ENCODE results near the gene MAP6D1. TPM values are rescaled to one million over a fixed set of nuclear protein-coding genes. Genes with fewer than 3 reads are reported as not detected.

MAP6D1 gene
- total RNA-seq, 2 donors from 2014 or later: 17.3 to 22.3 TPM

DNA sequence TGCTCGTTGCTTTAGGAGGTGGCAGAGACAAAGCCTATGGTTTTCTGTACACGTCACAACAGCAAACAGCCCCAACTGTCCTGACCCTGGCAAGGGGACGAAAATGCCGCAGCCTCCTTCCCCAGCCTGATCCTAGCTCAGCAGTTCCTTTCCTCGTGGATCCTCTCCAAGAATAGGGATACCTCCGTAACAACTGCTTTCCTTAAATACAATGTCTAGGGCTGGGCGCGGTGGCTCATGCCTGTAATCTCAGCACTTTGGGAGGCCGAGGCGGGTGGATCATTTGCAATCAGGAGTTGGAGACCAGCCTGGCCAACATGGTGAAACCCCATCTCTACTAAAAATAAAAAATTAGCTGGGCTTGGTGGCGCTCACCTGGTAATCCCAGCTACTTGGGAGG, 17.0 kb downstream of the MAP6D1 start:
- H3K4me1 ChIP-seq (replicated peaks): peaks cover 2% of the 10 kb centered on the region
- no peaks in the 10 kb centered on the region for H3K9me3 ChIP-seq
- intact Hi-C loops (cut with DNase I): no loop called here
- no peaks in the 10 kb centered on the region for H3K27me3 ChIP-seq (replicated peaks; ENCODE audit: insufficient read depth)
- H3K27ac ChIP-seq: no peak overlapping the region
- 94% methylated on average over 11 of the region's 11 CpGs for WGBS
- no peak for DNase-seq (ENCODE audit: low spot score)
- H3K36me3 ChIP-seq: peaks cover 3 to 8% of the 10 kb centered on the region in 2 donors
- TF ChIP-seq, protein P1, sequence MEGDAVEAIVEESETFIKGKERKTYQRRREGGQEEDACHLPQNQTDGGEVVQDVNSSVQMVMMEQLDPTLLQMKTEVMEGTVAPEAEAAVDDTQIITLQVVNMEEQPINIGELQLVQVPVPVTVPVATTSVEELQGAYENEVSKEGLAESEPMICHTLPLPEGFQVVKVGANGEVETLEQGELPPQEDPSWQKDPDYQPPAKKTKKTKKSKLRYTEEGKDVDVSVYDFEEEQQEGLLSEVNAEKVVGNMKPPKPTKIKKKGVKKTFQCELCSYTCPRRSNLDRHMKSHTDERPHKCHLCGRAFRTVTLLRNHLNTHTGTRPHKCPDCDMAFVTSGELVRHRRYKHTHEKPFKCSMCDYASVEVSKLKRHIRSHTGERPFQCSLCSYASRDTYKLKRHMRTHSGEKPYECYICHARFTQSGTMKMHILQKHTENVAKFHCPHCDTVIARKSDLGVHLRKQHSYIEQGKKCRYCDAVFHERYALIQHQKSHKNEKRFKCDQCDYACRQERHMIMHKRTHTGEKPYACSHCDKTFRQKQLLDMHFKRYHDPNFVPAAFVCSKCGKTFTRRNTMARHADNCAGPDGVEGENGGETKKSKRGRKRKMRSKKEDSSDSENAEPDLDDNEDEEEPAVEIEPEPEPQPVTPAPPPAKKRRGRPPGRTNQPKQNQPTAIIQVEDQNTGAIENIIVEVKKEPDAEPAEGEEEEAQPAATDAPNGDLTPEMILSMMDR (IDR thresholded peaks at IDR 0.05): no peak
- no peak for TF ChIP-seq POLR2AphosphoS5 (IDR thresholded peaks at IDR 0.05)
- TF ChIP-seq POLR2A (IDR thresholded peaks at IDR 0.05): no peak
- no peak overlapping the region for H3K4me3 ChIP-seq

DNA sequence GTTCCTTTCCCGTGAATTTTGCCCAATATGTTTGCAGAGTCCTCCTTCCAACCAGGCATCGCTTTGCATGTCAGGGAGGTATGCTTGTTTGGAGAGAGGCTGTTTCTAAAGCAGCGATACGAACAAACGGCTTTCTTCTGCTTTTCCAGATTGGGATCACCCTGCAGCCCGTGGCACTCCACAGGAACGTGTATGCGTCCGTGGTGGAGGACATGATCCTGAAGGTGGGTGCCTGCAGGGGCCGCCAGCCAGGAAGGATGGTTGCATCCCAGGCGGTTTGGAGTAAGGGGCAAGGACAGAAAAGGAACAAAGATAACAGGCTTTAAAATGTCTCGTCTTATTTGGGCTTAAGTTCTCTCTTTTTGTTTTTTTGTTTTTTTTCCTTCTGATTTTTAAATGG, 17.5 kb downstream of the MAP6D1 start:
- Histone ChIP-seq H3K4me3 (no peak overlapping the region), H3K27me3 (replicated peaks; ENCODE audit: insufficient read depth) (no peaks in the 10 kb centered on the region), H3K27ac (no peak overlapping the region), H3K9me3 (no peaks in the 10 kb centered on the region), H3K36me3 (peaks cover 3 to 8% of the 10 kb centered on the region in 2 donors), H3K4me1 (replicated peaks) (peaks cover under 1% of the 10 kb centered on the region)
- WGBS: 94% methylated on average over 12 of the region's 12 CpGs
- TF ChIP-seq POLR2AphosphoS5 (IDR thresholded peaks at IDR 0.05): no peak
- TF ChIP-seq, protein P1 (IDR thresholded peaks at IDR 0.05): no peak
- no peak for TF ChIP-seq POLR2A (IDR thresholded peaks at IDR 0.05)
- intact Hi-C loops (cut with DNase I): no loop called here
- no peak for DNase-seq (ENCODE audit: low spot score)

DNA sequence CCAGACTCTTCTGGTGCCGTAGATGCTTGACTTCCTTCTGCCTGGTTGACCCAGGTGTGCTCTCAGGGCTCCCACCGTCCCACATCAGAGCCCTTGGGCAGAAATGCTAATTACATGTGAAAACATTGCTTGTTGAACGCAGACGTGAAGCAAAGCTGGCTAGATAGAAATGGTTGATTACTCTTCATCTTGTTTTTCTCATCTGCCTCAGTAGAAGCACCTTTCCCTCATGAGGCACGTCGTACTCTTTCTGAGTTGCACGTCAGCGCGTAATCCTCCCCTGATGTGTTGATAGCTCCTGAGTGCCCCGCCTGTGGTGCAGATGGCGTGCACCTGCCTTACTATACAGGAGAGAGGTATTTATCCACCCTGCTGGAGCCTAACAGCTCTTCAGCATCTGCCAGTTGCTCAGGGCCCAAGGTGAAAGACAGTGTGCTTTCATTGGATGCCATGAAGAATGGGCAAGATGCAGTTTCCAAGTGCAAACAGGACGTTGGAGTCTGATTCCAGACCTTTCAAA, 18.1 kb downstream of the MAP6D1 start:
- Histone ChIP-seq H3K4me3 (no peak overlapping the region), H3K27ac (no peak overlapping the region), H3K27me3 (replicated peaks; ENCODE audit: insufficient read depth) (no peaks in the 10 kb centered on the region), H3K4me1 (replicated peaks) (no peaks in the 10 kb centered on the region), H3K9me3 (no peaks in the 10 kb centered on the region), H3K36me3 (peaks cover 3 to 8% of the 10 kb centered on the region in 2 donors)
- WGBS: 89% methylated on average over 12 of the region's 12 CpGs
- DNase-seq (ENCODE audit: low spot score): no peak
- TF ChIP-seq, protein P1 (IDR thresholded peaks at IDR 0.05): no peak
- TF ChIP-seq POLR2AphosphoS5 (IDR thresholded peaks at IDR 0.05): no peak
- no peak for TF ChIP-seq POLR2A (IDR thresholded peaks at IDR 0.05)
- intact Hi-C loops (cut with DNase I): no loop called here

DNA sequence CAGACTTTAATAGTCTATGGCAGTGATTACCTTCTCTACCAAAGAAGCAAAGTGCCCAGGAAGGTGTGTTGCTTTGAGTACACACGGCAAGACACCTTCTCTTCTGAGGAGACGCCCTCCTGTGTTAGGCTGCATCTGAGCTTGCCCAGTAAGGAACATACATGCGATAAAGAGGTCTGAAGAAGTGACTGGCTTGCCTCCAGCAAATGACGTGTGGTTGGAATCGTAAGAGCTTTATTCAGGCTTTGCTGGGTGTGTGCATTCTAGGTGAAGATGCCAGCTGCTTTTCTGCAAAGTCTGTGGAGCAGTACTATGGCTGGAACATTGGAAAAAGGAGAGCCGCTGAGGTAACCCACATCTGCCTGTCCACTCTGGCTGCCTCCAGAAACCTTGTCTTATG, 22.4 kb downstream of the MAP6D1 start:
- Histone ChIP-seq H3K4me3 (no peak overlapping the region), H3K4me1 (replicated peaks) (no peaks in the 10 kb centered on the region), H3K27ac (no peak overlapping the region), H3K27me3 (replicated peaks; ENCODE audit: insufficient read depth) (no peaks in the 10 kb centered on the region), H3K36me3 (peaks cover 3 to 8% of the 10 kb centered on the region in 2 donors), H3K9me3 (no peaks in the 10 kb centered on the region)
- no peak for DNase-seq (ENCODE audit: low spot score)
- intact Hi-C loops (cut with DNase I): no loop called here
- WGBS: 72% methylated on average over 6 of the region's 6 CpGs
- TF ChIP-seq POLR2A (IDR thresholded peaks at IDR 0.05) (no peak), POLR2AphosphoS5 (IDR thresholded peaks at IDR 0.05) (no peak)
- TF ChIP-seq, protein P1 (IDR thresholded peaks at IDR 0.05): no peak

DNA sequence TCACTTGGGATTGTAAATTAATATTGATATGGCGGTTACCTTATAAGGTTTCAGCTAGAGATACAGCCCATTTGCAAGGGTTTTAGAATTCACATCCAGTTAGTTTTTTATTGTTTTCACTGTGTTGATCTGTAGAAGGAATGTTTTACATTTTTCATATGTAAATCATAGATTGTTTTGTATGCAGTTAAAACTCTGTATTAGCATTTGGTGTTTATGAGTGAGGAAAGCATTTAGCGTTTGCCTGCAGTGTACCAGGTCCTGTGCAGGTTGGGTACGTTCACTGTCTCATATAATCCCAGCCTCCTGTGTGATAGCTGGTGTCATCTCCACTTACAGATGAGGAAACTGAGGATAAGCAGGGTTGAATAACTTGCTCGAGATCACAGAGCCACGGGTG, 23.8 kb downstream of the MAP6D1 start:
- intact Hi-C loops (cut with DNase I): no loop called here
- WGBS: 90% methylated on average over 5 of the region's 5 CpGs
- TF ChIP-seq POLR2AphosphoS5 (IDR thresholded peaks at IDR 0.05) (no peak), POLR2A (IDR thresholded peaks at IDR 0.05) (no peak)
- TF ChIP-seq, protein P1 (IDR thresholded peaks at IDR 0.05): no peak
- Histone ChIP-seq H3K36me3 (peaks cover 0 to 3% of the 10 kb centered on the region in 2 donors), H3K4me1 (replicated peaks) (no peaks in the 10 kb centered on the region), H3K4me3 (no peak overlapping the region), H3K27me3 (replicated peaks; ENCODE audit: insufficient read depth) (no peaks in the 10 kb centered on the region), H3K9me3 (no peaks in the 10 kb centered on the region), H3K27ac (no peak overlapping the region)
- DNase-seq (ENCODE audit: low spot score): no peak

All from prostate gland (tissue), 2 donors.